HT-29 (cell line): ENCODE results near the gene FOXD4. TPM values are rescaled to one million over a fixed set of nuclear protein-coding genes. Genes with fewer than 3 reads are reported as not detected.
"Not testable (repeated sequence)": the region's sequence is repeated elsewhere in the genome, so short reads cannot be mapped to it uniquely, and the experiment has no call there.

Experiments
- DNase-seq: peaks from one replicate; pipeline ENCODE4 v3.0.0-alpha.2; 2015; ENCODE audit warnings: low spot score
- total RNA-seq: library from RNA; depleted of rRNA; stranded (reverse); fragments of >200 nt; shearing (Covaris generic); gene quantifications from 2 replicates; pipeline ENCODE4 v1.2.3, GENCODE V29; 2014; rRNA removed

Gene FOXD4
- total RNA-seq: 0.31 and 0.73 TPM in 2 replicates

- not testable (repeated sequence) for DNase-seq
Observed at GRCh38 chr9:117995-118467, at the start of gene FOXD4. TSS of gene FOXD4 (minus strand) at chr9:118417. CDS start at chr9:118119, 298 bp downstream.

GRCh38 chr9:159871-160270 lies 41.7 kb upstream of the FOXD4 start:
- DNase-seq: not testable (repeated sequence)

- not testable (repeated sequence) for DNase-seq
Observed at GRCh38 chr9:151173-151572, 33.0 kb upstream of the FOXD4 start.

- not testable (repeated sequence) for DNase-seq
Observed at GRCh38 chr9:139880-140279, 21.7 kb upstream of the FOXD4 start.

- not testable (repeated sequence) for DNase-seq
Observed at GRCh38 chr9:117144-117994, 848 bp downstream of the FOXD4 start.

GRCh38 chr9:116239-117077 lies 1.8 kb downstream of the FOXD4 start:
- not testable (repeated sequence) for DNase-seq

GRCh38 chr9:115118-115451 lies 3.1 kb downstream of the FOXD4 start:
- not testable (repeated sequence) for DNase-seq

- DNase-seq: not testable (repeated sequence)
Observed at GRCh38 chr9:114267-115117, 3.7 kb downstream of the FOXD4 start.

GRCh38 chr9:113468-114266 lies 4.5 kb downstream of the FOXD4 start:
- not testable (repeated sequence) for DNase-seq

- DNase-seq: not testable (repeated sequence)
Observed at GRCh38 chr9:112589-113467, 5.4 kb downstream of the FOXD4 start.

GRCh38 chr9:110672-111071 lies 7.5 kb downstream of the FOXD4 start:
- DNase-seq: not testable (repeated sequence)

- DNase-seq: not testable (repeated sequence)
Observed at GRCh38 chr9:109540-109939, 8.7 kb downstream of the FOXD4 start.

- DNase-seq: not testable (repeated sequence)
Observed at GRCh38 chr9:108742-109495, 9.3 kb downstream of the FOXD4 start.

- not testable (repeated sequence) for DNase-seq
Observed at GRCh38 chr9:105991-106390, 12.2 kb downstream of the FOXD4 start.

GRCh38 chr9:100430-100829 lies 17.8 kb downstream of the FOXD4 start:
- not testable (repeated sequence) for DNase-seq

- not testable (repeated sequence) for DNase-seq
Observed at GRCh38 chr9:99867-100266, 18.4 kb downstream of the FOXD4 start.

GRCh38 chr9:98775-99174 lies 19.4 kb downstream of the FOXD4 start:
- DNase-seq: not testable (repeated sequence)

- DNase-seq: not testable (repeated sequence)
Observed at GRCh38 chr9:94992-95391, 23.2 kb downstream of the FOXD4 start.

- not testable (repeated sequence) for DNase-seq
Observed at GRCh38 chr9:94323-94722, 23.9 kb downstream of the FOXD4 start.
